HL-60/S4 treated with phorbol 12-myristate 13-acetate at 8.2 ng/mL for 4 days and 3 days (cell line): ENCODE data around the gene SPIRE2.

ENCODE experiments used
- in situ Hi-C: fragments of 300-500 bp; cut with MboI; formaldehyde crosslinking; loops from 2 replicates; pipeline ENCODE4 v1.15.0; 2022; ENCODE audit warnings: low sequenced_read_pairs

SPIRE2 gene

DNA sequence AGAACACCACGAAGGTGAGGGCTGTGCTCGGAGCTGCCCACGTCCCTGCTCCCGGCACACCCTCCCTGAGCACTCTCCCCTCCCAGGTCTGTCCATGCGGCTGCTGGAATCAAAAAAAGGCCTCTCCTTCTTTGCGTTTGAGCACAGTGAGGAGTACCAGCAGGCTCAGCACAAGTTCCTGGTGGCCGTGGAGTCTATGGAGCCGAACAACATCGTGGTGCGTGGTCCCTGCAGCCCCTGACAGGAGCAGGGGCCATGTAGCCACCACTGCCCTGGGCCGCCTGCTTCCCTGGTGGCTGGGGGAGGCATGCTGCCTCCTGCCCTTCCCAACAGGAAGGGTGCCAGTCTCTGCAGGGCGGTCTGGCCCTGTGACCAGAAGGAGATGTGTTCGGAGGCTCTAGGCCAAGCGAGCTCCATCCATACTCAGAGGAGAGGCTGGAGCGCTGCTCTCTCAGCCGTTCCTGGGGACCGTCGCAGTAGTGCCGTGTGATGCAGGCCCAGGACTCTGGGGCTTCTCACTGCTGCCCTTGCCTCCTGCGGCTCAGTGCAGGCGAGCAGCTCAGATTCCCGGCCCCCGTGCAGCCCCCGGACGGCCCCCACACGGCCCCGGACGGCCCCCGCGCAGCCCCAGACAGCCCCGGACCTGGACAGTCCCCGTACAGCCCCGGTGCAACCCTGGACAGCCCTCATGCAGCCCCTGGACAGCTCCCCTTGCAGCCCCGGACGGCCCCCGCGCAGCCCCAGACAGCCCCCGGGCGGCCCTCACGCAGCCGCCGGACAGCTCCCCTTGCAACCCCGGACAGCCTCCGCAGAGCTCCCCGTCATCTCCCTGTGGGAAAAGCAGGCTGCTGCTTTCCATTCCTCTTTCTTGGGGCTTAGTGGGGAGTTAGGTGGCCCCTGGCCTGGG lies 65.6 kb downstream of the SPIRE2 start:
- in situ Hi-C loops: no loop called here

DNA sequence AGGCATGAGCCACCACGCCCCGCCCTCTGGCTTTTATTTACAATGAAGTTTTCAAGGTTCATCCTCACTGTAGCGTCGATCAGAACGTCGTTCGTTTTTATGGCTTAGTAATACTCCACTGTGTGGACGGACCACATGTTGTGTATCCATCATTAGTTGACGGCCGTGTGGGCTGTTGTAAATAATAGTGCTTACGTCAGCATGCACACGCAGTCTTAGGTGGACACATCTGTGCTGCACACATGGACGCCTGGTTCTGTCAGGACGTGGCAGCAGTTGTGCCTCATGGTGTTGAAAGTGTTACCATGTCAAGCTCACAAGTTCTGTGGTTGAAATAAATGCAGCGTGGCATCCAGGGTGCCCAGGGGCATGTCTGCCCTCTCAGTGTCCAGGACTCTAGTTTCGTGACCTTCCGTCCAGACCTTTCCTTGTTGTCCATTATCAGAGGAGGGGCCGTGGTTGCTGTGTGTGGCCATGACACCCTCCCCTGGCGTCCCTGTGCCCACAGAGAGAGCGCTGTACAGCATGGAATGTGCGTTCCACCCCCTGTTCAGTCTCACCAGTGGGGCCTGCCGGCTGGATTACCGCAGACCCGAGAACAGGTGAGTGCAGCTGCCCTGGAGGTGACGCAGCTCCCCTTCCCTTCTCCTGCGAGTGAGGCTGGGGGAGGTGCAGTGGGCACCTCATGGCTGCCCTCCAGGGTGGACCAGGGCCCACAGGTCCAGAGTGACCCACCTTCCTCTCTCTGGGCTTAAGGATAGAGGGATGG lies 67.4 kb downstream of the SPIRE2 start:
- in situ Hi-C loops: no loop called here

DNA sequence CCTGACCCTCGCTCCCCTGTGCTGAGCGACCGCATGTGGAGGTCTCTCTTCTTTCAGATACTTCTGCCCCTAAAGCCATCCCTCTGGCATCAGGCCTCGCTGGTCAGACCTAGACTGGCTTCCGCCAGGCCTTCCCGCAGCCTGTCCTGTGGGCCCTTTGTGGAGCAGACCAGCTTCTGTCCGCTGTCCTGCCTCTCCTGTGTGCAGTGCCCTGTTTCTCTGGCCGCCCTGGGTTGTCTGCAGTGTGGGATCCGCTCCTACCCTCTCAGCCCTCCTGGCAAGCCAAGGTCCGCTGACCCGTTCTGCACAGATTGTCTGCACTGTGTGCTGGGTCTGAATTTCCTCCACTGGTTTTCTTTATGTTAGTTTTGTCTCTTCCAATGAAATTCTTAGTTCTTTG lies 68.9 kb downstream of the SPIRE2 start:
- in situ Hi-C loops: no loop called here

DNA sequence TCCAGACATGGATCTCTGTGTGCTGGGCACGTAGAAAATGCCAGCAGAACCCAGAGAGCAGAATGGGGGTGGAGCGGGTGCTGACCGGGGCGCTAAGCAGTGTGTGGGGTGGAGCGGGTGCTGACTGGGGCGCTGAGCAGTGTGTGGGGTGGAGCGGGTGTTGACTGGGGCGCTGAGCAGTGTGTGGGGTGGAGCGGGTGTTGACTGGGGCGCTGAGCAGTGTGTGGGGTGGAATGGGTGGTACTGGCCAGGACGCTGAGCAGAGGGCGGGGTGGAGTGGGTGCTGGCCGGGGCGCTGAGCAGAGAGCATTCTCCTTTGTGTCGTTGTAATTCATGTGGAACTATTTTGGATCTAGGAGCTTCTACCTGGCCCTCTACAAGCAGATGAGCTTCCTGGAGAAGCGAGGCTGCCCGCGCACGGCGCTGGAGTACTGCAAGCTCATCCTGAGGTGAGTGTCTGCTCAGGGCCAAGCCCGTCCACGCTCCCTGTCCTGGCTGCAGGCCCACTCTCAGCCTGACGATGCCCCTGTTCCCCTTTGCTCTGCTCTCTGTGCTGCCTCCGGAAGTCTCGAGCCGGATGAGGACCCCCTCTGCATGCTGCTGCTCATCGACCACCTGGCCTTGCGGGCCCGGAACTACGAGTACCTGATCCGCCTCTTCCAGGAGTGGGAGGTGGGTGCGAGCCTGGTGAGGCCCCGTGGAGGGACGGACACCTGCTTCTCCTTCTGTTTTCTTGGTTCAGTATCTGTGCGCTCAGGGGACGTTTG lies 70.1 kb downstream of the SPIRE2 start:
- in situ Hi-C loops: no loop called here

DNA sequence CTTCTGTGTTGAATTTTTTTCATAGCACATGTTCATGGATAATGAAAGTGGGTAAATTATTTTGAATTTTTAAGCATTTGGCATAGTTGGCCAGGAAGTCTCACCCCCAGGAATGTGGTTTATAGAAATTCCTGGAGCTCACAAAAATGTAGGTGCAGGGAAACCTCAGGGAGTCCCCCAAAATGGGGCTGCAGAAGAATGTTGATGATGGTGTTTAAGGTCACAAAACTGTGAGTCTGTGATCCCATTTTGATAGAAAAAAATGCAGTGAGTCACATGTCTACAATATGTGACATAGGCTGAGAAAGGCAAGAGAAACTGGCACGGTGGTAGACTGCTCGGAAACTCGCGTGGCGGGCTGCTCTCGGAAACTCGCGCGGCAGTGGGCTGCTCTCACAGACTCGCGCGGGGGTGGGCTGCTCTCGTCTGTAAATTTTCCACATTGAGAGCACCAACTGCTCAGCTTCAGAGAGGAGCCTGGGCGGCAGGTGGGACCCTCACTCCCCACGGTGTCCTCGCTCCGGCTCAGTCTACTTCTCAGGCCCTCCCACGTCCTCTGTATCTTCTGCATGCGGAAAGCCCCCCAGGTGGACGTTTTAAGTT lies 71.7 kb downstream of the SPIRE2 start:
- in situ Hi-C loops: no loop called here

DNA sequence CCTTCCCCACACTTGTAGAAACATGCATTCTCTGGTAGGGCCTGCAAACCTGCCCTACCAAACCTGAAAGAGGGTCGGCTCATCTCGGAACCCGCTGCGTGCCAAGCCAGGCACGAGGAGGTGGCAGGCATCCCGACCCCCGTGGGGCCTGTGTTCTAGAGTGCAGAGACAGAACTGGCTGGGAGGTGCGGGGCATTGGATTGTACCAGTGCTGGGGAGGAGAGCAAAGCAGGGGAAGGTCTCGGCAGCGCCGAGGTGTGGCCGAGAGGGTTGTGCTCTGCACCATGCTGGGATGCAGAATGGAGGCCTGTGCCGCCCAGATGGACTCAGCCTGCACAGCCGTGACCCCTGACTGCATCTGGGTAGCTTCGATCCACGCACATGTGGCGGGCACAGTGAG lies 72.6 kb downstream of the SPIRE2 start:
- in situ Hi-C loops: no loop called here

DNA sequence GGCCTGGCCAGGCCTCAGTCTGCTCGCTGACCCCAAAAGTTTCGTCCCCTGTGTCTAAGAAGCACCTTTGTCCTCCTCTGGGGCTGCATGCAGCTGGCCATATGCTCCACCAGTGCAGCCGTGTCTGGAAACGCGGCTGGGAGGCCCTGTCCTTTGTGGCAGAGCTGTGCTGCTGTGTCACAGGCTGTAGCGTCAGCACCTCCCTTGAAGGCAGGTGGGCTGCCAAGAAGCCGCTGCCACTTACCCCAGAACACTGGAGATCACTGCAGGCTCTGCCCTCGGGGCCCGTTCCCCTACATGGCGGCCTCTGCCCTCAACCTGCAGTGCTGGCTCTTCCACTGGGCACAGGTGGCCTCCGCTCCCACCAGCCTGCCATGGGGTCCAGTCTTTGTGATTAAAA lies 74.7 kb downstream of the SPIRE2 start:
- in situ Hi-C loops: no loop called here

DNA sequence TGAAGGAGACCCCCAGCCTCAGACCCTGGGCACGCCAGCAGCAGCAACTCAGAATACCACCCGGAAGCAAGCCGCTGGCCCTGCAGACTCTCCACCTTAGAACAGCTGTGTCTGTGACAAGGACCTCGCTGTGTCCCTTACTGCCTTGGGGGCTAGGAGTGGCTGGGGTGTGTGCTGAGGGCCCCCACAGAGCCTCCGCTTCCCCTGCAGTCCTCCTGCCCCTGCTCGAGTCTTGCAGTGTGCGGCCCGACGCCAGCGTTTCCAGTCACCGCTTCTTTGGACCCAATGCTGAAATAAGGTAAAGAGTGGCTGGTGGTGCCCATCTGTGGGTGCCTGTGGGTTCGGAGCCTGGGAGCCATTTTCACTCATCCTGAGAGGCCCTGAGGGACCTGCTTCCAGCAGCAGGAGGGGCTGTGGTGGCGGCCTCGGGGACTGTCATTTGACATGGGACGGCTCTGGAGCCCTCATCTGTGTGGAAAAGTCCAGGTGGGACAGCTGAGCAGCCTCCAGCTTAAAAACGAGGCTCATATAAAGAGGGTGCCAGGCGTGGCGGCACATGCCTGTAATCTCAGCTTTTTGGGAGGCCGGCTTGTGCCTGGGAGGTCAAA lies 75.7 kb downstream of the SPIRE2 start:
- in situ Hi-C loops: no loop called here

DNA sequence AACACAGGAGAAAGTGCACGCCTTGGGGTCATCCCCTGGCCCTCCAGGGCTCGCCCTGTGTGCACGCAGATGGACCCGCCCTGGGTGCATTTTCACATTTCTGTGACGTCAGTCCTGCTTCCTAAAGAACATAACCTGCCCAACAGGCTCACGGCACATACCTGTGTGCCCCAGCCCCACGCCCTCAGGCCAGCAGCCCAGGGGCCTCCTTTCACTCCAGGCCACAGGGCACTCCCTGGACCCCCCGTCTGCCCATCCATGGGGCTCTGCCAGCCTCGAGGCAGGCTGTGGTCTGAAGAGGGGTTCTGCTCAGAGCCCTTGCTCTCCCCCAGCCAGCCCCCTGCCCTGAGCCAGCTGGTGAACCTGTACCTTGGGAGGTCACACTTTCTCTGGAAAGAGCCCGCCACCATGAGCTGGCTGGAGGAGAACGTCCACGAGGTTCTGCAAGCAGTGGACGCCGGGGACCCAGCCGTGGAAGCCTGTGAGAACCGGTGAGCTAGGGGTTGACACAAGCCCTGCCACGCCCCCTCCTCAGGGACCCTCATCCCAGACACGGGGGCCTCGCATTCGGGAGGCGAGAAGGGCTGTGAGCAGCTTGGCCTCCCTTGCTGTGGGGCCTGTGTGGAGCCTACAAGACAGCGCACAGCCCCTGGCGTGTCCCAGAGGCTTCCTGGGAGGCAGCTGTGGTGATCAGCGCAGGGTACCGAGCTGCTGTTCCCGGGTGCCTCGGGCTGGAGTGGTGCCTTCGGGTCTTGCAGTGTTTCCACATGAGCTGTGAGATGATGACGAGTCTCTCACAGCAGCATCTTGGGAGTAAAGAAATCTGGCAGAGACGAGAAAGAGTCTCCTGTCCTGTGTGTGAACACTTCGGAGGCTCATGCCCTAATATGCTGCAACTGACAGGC lies 76.6 kb downstream of the SPIRE2 start:
- in situ Hi-C loops: no loop called here

DNA sequence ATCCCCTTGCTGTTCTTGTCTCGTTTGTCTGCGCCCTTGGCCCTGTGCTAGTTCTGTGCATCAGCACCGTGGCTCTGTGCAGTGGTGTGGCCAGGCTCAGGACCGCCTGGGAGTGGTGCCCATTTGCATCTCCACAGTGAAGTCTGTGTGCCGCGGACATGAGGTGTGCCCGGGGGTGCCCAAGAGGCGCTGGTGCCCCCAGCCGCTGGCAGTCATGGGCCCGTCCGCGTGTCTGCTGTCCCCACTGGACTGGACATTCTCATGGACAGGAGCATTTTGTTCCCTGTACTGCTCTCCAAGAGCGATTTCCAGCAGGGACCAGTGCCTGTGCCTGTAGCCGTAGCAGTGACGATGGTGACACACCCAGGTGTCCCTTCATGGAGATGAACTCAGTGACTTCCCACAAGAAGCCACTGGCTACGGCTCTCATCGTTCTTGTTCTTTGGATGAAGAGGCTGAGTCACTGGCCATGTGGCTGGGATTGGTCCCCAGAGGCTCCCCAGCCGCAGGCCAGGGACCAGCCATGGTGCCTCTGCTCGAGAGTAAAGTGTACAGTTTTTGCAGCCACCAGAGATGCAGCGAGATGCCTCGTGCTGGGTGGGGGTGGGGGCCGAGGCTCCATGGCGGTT lies 77.3 kb downstream of the SPIRE2 start:
- in situ Hi-C loops: no loop called here

DNA sequence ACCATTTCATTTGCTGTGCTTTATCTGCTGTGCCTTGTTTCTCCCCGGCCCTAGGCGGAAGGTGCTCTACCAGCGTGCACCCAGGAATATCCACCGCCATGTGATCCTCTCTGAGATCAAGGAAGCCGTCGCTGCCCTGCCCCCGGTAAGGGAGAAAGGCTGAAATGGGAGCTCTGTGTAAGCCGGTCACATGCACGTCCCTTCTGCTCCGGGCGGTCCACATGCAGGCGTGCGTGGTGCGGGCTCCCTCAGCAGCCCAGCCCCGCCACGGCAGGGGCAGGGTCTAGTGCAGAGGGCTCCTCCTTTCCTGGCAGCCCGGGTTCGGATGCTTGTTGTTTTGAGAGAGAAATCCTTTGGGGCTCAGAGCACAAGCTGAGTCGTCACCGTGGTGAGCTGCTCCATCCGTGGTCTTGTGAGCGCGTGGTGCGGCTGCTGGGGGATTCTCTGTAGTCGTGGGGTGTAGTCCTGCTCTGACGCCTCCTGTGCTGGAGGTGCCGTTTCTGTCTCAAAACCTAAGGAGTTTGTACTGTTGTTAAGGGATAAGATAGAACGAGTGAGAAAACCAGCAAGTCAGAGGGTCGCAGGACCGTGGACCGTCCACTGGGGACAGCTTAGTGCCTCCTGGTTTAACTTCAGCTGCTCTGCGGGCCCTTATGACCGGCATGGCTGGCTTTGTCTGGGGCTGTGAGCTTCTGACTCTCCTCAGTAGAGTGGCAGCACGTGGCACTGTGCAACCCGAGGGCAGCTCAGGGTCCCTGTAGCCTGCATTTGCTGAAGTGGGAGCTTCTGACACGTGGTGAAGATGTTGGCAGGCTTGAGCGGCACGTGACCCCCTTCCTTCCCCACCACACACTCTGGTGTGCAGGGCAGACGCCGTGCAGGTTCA lies 78.1 kb downstream of the SPIRE2 start:
- in situ Hi-C loops: no loop called here

DNA sequence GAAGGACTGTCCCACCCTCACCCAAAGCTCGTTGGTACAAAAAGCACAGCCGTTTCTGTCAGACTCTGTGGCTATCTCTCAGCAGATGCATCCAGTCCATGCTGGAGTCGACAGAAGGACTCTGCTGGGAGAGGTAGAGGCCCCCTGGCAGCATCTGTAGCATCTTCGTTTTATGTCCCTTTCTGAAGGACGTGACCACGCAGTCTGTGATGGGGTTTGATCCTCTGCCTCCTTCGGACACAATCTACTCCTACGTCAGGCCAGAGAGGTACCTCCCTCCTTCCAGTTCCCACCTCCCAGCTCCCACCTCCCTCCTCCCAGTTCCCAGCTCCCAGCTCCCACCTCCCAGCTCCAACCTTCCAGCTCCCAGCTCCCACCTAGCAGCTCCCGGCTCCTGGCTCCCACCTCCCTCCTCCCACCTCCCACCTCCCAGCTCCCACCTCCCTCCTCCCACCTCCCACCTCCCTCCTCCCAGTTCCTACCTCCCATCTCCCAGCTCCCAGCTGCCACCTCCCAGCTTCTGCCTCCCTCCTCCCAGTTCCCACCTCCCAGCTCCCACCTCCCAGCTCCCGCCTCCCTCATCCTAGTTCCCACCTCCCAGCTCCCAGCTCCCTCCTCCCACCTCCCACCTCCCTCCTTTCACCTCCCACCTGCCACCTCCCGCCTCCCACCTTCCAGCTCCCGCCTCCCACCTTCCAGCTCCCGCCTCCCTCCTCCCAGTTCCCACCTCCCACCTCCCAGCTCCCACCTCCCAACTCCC lies 79.0 kb downstream of the SPIRE2 start:
- in situ Hi-C loops: no loop called here

DNA sequence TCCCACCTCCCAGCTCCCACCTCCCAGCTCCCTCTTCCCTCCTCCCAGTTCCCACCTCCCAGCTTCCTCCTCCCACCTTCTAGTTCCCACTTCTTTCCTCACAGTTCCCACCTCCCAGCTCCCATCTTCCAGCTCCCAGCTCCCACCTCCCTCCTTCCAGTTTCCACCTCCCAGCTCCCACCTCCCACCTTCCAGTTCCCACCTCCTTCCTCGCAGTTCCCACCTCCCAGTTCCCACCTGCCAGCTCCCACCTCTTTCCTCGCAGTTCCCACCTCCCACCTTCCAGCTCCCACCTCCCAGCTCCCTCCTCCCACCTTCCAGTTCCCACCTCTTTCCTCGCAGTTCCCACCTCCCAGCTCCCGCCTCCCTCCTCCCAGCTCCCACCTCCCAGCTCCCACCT lies 80.0 kb downstream of the SPIRE2 start:
- in situ Hi-C loops: no loop called here

DNA sequence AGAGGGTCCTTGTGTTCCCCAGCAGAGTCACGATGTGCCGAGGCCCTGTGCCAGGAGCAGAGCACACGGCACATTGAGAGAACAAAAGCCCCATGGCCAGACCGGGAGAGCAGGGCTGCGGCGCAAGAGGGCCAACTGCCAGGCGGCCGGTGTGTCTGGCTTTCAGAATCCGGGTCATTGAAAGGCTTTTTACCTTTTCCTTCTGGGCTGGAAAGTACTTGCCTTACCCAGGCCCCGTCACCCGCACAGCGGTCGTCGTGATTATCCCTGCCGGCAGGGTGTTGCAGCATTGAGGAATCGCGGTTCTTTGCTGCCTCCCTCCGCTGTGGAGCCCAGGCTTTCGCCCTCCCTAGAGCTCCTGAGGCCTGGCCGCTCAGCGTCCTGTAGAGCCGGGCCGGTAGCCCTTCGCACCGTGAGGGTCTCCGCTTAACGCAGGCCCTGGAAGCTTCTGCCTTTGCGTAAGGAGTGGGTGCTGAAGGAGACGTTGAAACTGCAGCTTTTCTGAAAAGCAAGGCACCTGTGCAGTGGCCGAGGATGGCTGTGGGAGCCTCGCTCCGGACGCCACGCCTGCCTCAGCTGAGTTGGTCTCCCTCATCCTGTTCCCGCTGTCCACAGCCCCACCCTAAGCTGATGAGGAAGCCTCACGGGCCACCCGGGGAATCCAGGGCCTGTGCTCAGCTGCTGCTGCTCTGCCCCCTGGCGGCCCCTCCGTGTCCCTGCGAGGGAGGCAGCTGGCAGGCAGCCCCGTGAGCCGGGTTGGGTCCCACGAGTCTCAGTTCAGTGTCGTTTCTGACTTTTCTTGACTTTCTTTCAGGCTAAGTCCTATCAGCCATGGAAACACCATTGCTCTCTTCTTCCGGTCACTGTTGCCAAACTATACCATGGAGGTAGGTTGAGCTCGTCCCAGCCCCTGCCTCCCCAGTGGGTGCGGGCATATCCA lies 81.8 kb downstream of the SPIRE2 start:
- in situ Hi-C loops: no loop called here

DNA sequence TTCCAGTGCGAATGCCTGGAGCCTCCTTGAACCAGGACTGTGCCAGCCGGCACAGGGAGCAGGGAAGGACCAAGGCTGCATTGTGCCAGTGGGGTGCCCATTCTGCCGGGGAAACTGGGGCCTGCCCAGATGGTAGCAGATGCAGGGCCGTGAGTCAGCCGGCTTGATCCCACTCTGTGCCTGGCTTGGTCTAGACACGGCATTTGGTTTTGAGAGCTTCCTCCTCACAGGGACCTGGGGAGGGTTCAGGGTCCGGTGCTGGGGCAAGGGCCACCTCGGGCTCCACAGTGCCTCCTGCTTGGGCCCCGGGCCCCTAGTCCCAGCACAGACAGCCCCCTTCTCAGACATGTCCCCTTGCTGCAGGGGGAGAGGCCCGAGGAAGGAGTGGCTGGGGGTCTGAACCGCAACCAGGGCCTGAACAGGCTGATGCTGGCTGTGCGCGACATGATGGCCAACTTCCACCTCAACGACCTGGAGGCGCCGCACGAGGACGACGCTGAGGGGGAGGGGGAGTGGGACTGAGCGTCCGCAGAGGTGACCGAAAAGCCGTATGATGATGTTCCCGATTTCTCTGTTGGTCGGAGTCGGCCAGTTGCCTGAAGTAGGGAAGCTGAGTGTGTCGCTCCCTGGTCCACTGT lies 82.6 kb downstream of the SPIRE2 start:
- in situ Hi-C loops: no loop called here

DNA sequence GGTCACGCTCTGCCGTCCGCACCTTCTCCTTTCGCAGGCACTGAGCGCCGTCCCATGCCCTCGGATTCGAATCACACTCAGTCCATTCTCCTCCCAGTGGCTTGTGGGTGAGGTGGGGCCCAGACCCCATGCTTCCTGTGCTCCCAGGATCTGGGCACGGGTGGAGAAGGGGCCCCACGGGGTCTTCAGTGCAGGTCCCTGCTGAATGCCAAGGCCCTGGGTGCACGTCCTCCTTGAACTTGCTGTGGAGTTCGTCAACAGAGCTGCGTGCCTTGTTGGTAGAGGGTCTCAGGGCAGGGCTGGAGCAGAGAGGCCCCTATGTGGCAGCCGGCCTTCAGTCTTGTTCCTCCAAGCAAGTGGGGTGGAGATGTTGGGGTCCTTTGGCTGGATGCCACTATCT lies 83.1 kb downstream of the SPIRE2 start:
- in situ Hi-C loops: no loop called here
